Bronchial epithelial cell (primary cell): Measurements from ENCODE around the gene SCN7A. TPM values are rescaled to one million over a fixed set of nuclear protein-coding genes. Genes with fewer than 3 reads are reported as not detected.

ENCODE experiments used
- DNase-seq: peaks from one replicate; pipeline ENCODE4 v3.0.0-alpha.2; 2010; ENCODE audit warnings: low read depth
- FAIRE-seq: peaks from 2 replicates; lab custom pipeline; 2011; peaks lifted over from hg19 to GRCh38; lab: Jason Lieb, UNC
- H3K27me3 ChIP-seq: 2 replicates; pipeline ENCODE4 v1.5.1; 2011; ENCODE audit warnings: low read length; ENCODE audit not compliant: control insufficient read depth, insufficient read depth
- H3K36me3 ChIP-seq: 2 replicates; pipeline ENCODE4 v1.5.1; 2011; ENCODE audit warnings: low read length; ENCODE audit not compliant: control insufficient read depth, insufficient read depth
- H3K4me3 ChIP-seq: 2 replicates; pipeline ENCODE4 v1.5.1; 2011; ENCODE audit warnings: mild to moderate bottlenecking, low read depth, low read length, control low read depth
- CTCF ChIP-seq: IDR thresholded peaks from 2 replicates; pipeline ENCODE4 v1.5.1; 2011; ENCODE audit warnings: mild to moderate bottlenecking, moderate library complexity, low read length, control low read depth, inconsistent platforms; ENCODE audit not compliant: insufficient read depth, severe bottlenecking
- total RNA-seq: library from RNA; depleted of rRNA; stranded (reverse); fragments of >200 nt; gene quantifications from 2 replicates; pipeline ENCODE4 v1.2.1, GENCODE V29; 2014

SCN7A gene
- not detected in 2 replicates for total RNA-seq

GRCh38 chr2:166494140-166494624, at the start of gene SCN7A:
SCN7A (minus strand) TSS chr2:166494249; CDS start chr2:166477696, 16,553 bp downstream.
- Histone ChIP-seq H3K27me3 (peaks cover 3% of the 10 kb centered on the region), H3K4me3 (no peak within 1 kb of the TSS), H3K36me3 (no peaks in the 10 kb centered on the region)
- no peak for TF ChIP-seq CTCF
- FAIRE-seq (no peak), DNase-seq (no peak)

GRCh38 chr2:166539340-166540162, 45.5 kb upstream of the SCN7A start:
- peak; percentile 71 for TF ChIP-seq CTCF
- H3K27me3 ChIP-seq, result no peaks in the 10 kb centered on the region
- FAIRE-seq (peak; percentile 47), DNase-seq (peak; percentile 69)
- H3K4me3 ChIP-seq, result no peak overlapping the region
- H3K36me3 ChIP-seq, result no peaks in the 10 kb centered on the region

- Histone ChIP-seq H3K36me3 (no peaks in the 10 kb centered on the region), H3K27me3 (no peaks in the 10 kb centered on the region), H3K4me3 (no peak overlapping the region)
- no peak for FAIRE-seq
- TF ChIP-seq CTCF, result no peak
- DNase-seq, result no peak
Measured at GRCh38 chr2:166536111-166536510, 42.1 kb upstream of the SCN7A start.

GRCh38 chr2:166521155-166521554, 27.1 kb upstream of the SCN7A start:
- FAIRE-seq, result no peak
- no peak overlapping the region for H3K4me3 ChIP-seq

GRCh38 chr2:166520604-166521003, 26.6 kb upstream of the SCN7A start:
- Histone ChIP-seq H3K4me3 (no peak overlapping the region), H3K36me3 (no peaks in the 10 kb centered on the region), H3K27me3 (peaks cover 2% of the 10 kb centered on the region)
- DNase-seq (no peak), FAIRE-seq (no peak)
- no peak for TF ChIP-seq CTCF

More at GRCh38 chr2:166521155-166521554, 27.1 kb upstream of the SCN7A start:
- Histone ChIP-seq H3K36me3 (no peaks in the 10 kb centered on the region), H3K27me3 (peaks cover 2% of the 10 kb centered on the region)
- no peak for DNase-seq
- no peak for TF ChIP-seq CTCF
